ENCODE measurements around the gene SMAD4.
"Not testable (repeated sequence)": the region's sequence is repeated elsewhere in the genome, so short reads cannot be mapped to it uniquely, and the experiment has no call there.

SMAD4 gene

DNA sequence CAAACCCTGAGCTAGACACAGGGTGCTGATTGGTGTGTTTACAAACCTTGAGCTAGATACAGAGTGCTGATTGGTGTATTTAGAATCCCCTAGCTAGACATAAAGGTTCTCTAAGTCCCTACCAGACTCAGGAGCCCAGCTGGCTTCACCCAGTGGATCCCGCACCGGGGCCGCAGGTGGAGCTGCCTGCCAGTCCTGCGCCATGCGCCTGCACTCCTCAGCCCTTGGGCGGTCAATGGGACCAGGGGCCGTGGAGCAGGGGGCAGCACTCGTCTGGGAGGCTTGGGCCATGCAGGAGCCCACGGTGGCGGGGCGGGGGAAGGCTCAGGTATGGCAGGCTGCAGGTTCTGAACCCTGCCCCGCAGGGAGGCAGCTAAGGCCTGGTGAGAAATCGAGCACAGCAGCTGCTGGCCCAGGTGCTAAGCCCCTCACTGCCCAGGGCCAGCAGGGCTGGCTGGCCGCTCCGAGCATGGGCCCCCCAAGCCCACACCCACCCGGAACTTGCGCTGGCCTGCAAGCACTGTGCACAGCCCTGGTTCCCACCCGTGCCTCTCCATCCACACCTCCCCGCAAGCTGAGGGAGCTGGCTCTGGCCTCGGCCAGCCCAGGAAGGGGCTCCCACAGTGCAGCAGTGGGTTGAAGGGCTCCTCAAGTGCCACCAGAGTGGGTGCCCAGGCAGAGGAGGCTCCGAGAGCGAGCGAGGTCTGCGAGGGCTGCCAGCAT lies 81.8 kb downstream of the SMAD4 start:
- not testable (repeated sequence) for DNase-seq

DNA sequence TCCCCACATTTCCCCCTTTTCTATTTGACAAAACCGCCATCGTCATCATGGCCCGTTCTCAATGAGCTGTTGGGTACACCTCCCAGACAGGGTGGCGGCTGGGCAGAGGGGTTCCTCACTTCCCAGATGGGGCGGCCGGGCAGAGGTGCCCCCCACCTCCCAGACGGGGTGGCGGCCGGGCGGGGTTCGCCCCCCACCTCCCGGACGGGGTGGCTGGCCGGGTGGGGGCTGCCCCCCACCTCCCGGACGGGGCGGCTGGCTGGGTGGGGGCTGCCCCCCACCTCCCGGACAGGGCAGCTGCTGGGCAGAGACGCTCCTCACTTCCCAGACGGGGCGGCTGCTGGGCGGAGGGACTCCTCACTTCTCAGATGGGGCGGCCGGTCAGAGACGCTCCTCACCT lies 87.0 kb downstream of the SMAD4 start:
- not testable (repeated sequence) for DNase-seq

DNA sequence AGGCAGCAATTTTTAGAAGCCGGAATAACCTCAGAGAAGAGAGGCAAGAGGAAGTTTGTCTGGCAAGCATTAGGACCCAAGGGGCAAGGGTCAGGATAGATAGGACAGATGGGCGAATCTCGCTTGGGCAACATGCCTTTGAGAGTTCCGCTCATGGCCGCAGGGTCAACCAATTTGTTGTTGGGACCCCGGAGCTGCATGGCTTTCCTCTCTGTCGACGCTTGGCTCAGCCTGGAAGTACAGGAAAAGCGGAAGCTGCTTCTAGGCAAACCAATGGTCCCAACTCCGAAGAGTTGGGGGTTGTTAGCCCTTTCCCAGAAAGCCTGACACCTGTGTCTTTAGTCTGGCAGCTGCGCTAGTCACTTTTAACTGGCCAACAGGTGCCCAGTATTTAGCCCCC lies 89.5 kb downstream of the SMAD4 start:
- DNase-seq, result not testable (repeated sequence)

DNA sequence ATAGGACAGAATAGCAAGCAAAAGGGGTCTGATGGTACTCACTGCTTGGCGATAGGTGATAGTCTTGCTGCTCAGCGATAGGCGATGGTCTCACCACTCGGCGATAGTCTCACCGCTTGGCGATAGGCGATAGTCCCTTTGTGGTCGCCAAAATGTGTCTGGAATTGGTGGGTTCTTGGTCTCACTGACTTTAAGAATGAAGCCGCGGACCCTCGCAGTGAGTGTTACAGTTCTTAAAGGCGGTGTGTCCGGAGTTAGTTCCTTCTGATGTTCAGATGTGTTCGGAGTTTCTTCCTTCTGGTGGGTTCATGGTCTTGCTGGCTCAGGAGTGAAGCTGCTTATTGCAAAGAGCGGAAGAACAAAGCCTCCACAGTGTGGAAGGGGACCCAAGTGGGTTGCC lies 90.0 kb downstream of the SMAD4 start:
- DNase-seq, result not testable (repeated sequence)

DNA sequence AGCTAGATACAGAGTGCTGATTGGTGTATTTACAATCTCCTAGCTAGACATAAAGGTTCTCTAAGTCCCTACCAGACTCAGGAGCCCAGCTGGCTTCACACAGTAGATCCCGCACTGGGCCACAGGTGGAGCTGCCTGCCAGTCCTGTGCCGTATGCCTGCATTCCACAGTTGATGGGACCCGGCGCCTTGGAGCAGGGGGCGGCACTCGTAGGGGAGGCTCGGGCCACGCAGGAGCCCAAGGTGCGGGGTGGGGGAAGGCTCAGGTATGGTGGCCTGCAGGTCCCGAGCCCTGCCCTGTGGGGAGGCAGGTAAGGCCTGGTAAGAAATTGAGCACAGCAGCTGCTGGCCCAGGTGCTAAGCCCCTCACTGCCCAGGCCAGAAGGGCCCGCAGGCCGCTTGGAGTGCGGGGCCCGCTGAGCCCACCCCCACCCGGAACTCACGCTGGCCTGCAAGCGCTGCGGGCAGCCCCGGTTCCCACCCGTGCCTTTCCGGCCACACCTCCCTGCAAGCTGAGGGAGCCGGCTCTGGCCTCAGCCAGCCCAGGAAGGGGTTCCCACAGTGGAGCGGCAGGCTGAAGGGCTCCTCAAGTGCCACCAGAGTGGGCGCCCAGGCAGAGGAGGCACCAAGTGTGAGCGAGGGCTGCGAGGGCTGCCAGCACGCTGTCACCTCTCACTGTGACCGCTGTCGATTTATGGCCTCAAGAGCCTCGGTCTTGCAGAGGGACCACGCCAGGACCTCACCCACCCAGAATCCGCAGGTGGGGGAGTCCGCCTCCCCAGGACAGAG lies 91.0 kb downstream of the SMAD4 start:
- no peak for DNase-seq

DNA sequence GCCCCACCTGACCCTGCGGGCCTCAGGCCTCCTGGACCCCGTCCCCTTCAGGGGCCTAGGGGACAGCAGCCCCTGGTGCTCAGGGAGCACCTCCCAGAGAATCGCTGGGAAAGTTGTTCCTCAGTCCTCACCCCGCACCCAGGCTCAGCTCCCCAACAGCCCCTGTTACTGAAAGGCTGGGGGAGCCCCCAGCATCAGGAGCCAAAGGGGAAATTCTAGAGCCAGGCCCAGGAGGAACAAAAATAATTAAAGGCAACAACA lies 91.5 kb downstream of the SMAD4 start:
- DNase-seq, result no peak

DNA sequence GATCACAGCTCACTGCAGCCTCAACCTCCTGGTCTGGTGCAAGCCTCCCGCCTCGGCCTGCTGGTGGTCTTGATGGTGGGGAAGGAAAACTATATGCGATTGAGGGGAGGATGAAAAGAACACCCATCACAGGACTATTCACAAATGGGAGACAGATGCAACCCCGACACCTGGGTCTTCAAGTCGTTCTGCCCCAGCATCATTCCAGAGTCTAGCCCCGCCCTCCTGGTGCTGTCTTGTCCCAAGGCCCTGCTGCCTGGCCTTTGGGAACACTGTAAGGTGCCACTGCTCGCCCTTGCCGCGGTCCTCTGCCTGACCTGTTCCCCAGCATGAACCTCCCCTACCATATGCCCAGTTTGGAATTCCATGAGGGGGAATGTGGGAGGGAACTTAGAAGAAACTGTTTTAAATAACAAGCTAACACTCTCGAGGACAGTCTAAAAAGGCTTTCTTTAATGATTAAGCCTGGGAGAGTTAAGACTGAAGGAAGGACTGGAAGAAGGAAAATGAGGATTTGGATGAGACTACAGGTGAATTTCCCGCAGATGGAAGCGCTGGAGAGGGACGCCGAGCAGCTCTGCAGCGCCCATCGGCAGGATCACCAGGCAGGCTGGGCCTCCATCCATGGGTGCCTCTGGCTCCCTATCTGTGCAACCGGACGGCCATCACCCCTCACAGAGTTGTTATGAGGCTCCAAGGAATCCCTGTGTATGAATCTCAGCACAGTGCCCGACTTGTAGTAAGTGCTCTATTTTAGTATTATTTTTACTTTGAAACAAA lies 92.4 kb downstream of the SMAD4 start:
- peak; percentile 10 for DNase-seq

DNA sequence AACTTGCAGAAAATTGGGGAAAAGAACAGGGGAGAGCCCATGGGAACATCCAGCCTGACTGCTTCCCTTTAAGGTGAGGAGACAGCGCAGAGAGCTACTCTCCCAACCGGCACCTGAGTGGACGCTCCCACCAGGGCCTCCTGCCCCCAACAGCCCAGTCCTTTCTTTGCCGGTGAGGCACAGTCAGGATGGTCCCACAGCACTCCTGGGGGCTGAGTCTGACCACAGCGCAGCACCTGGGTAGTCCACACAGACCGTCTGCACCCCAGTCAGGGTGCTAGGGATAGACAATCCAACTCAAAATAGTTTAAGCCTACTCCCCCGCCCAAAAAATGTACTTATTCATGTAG lies 93.0 kb downstream of the SMAD4 start:
- DNase-seq, result no peak

DNA sequence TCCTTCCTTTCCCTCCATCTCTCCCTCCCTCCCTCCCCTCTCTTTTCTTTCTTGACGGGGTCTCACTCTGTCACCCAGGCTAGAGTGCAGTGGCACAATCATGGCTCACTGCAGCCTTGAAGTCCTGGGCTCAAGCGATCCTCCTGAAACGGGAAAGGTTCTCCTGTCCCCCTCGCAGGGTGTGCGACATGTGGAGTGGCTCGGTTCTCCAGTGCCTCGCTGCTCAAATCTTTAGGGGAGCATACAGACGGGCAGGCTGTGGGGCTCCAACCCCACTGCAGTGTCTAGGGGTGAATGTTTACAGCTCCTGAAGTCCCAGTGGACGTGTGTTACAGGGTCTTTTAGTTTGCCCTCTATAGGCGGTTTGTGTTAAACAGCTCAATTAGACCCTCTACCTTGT lies 93.5 kb downstream of the SMAD4 start:
- no peak for DNase-seq

DNA sequence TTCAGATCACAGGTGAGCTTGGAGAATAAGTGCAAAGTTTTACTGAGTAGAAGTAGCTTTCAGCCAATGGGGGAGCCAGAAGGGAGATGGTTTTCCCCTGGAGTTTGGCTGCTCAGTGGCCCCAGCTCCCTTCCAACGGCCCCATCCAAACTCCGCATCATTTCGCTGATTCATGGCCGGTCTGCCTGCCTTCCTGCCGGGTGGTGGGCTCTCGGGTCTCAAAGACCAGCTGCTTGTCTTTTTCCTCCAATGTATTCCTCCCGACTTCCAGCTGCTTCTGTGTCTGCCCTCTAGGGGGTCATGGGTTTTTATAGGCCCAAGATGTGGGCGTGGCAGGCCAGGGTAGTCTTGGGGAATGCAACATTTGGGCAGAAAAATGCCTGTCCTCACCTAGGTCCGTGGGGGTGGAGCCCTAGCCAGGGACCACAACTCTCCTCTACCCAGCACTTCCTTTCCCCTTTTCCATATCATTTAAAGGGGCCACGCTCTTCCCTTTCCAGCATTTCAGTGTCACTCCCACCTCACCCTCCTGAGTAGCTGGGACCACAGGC lies 94.0 kb downstream of the SMAD4 start:
- DNase-seq, result no peak

DNA sequence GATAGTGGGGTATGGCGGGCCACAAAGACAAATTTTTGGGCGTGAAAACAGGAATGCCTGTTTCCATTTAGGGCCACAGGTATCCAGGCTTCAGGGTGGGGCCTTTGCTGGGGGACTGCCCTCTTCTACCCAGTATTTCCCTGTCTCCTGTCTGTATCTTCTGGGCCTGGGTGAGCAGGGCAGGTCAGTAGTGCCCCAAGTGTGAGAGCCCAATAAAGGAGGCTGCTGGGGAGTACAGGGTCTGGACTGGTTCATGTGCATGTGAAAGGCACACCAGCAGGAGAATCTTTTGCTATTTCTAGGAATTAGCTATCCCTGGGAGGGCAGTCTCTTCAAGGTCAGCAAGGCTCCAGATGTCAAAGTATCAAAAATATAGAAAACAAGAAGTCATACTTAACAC lies 96.0 kb downstream of the SMAD4 start:
- peak; percentile 28 for DNase-seq

DNA sequence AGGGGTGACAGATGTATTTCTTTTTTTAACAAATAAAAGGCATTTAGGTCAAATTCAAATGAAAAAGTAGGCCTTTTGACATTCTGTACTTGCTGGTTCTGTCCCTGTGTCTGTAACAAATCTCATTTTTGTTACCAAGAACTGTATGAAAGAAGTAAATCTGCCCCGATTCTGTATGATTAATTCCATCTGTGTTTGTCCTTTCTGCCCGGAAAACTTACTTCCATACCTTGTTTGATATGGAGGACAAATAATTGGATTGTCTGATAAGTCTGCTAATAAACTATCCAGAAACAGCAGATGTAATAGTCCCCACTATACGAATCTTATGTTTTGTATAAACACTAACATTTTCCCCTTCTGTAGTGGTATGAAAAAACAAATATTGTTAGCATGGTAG lies 97.7 kb downstream of the SMAD4 start:
- no peak for DNase-seq

DNA sequence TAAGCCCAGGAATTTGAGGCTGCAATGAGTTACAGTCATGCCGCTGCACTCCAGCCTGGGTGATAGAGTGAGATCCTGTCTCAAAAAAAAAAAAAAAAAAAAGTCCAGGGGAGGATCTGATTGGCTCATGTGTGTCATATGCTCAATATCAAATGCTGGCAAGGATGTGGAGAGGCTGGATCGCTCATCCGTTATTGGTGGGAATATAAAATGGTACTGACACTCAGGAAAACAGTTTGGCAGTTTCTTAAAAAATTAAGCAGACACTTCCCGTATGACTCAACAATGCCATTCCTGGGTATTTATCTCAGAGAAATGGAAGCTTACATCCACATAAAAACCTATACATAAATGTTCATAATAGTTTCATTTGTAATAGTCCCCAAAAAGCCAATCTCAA lies 98.5 kb downstream of the SMAD4 start:
- peak; percentile 10 for DNase-seq

DNA sequence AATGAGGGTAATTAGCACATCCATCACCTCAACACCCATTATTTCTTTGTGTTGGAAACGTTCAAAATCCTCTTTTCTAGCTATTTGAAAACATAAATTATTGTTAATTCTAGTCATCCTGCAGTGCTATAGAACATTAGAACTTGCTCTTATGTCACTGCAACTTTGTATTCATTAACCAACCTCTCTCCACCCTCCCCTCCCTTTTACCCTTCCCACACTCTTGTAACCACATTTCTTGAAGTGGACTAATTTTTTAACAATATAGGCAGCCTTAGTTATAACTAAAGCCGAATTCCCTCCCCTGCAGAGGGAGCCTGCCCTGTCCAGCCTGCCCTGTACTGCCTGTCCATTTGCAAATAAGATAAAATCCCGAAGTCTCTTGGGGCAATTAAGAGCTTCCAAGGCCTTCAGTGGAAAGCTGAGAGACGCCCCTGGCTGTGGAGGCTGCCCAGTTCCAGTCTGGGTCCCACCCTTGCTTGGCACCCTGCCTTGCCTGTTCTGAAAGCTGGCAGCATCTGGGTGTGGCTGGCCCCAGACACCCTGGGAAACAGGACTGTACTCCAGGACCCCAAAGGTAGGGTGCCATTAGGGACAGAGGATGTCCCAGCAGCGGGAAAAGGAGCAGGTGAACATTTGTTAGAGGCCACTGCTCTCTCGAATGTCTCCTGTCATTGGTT lies 102.4 kb downstream of the SMAD4 start:
- no peak for DNase-seq

DNA sequence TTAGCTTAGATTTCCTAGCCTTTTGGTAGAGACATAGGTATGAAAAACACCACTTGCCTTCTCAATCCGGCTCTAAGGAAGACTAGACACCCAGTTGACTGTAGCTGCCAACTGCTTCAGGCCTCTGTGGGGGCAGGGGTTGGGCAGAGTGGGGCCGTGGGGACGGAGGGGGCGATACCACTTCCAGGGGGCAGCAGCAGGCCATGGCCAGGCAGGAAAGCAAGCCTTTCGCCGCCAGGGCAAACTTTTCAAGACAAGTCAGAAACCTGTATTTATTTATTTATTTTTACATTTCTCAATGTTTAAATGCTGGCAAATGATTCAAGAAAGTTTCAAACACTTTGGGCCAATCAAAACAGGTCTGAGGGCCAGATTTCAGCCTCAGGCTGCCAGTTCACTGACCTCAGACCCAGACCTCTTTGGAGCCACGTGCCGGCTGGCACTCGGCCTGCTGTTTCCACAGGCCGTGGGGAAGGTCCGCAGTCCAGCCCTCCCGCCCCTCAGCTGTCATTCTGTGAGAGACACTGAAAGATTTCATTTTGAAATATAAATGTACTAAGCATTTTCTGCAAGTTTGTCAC lies 103.7 kb downstream of the SMAD4 start:
- no peak for DNase-seq

All from activated CD8-positive, alpha-beta memory T cell treated with anti-CD3 and anti-CD28 coated beads, Interleukin-2, amount 50 U/mL, for 48 hours (primary cell).